ENCODE measurements around the gene DHFR2. TPM values are rescaled to one million over a fixed set of nuclear protein-coding genes. Genes with fewer than 3 reads are reported as not detected.

Gene DHFR2
- total and polyA plus RNA-seq, 2 donors (not counting 3 experiments of a cell fraction or from before 2014, with no cell fraction given): 0.65 to 2.2 TPM

DNA sequence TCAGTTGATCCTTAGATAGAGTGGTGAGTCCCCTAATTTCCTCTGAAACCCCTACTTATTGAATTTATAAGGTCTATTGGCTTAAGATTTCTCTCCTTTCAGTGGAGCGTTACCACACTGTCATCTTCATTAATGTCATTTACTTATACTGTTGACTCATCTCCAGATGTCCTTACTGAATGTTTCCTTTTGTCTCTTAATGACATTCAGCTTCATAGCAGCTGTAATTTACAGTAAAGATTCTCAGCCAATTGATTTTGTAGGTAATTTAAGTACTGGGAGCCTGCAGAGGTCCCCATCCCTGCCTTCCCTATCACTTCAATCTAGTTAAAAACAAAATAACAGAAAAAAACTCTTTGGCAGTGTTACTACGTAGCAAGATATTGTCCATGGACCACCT is 53.1 kb downstream of the DHFR2 start:
- Histone ChIP-seq H3K9me1 (replicated peaks; ENCODE audit: control insufficient read depth, extremely low read depth, insufficient read depth, low read length) (no peaks in the 10 kb centered on the region), H3K27me3 (ENCODE audit: control insufficient read depth in 2 of 2, insufficient read depth in 2 of 2, low read length in 2 of 2) (no peaks in the 10 kb centered on the region), H3K4me2 (ENCODE audit: insufficient read depth, low read length) (no peak overlapping the region), H3K4me3 (replicated peaks in 1 of 3; ENCODE audit: insufficient read depth in 1 of 3, low read depth in 1 of 3, low read length in 3 of 3) (no peak overlapping the region), H3K9ac (replicated peaks; ENCODE audit: extremely low read depth, insufficient read depth, low read length) (no peak overlapping the region), H3K4me1 (ENCODE audit: control insufficient read depth, extremely low read depth, insufficient read depth, low read length) (peaks cover 6% of the 10 kb centered on the region), H3K27ac (ENCODE audit: insufficient read depth, low read depth, low read length) (no peak overlapping the region), H3K9me3 (replicated peaks; ENCODE audit: control insufficient read depth, insufficient read depth, low read length) (no peaks in the 10 kb centered on the region), H4K20me1 (replicated peaks; ENCODE audit: control insufficient read depth, extremely low read depth, insufficient read depth, low read length) (no peaks in the 10 kb centered on the region), H2AFZ (ENCODE audit: low read depth, low read length) (no peak overlapping the region), H3K79me2 (ENCODE audit: control insufficient read depth, insufficient read depth, low read length) (no peaks in the 10 kb centered on the region), H3K36me3 (ENCODE audit: control insufficient read depth in 2 of 2, extremely low read depth in 1 of 2, insufficient read depth in 2 of 2, low read length in 2 of 2) (no peaks in the 10 kb centered on the region)
- CTCF ChIA-PET: no interaction called here
- dilution Hi-C loops (cut with MboI; ENCODE audit: extremely low pct_ligation_motif_present, low sequenced_read_pairs): no loop called here
- no peak for DNase-seq (ENCODE audit: low read depth, low spot score)
- POLR2A ChIA-PET: no interaction called here
- intact Hi-C loops (cut with micrococcal nuclease): loop anchor here (10.0 kb wide), 2 partner anchors 65 to 245 kb away; no protein-coding TSS in a partner anchor
- no peak for FAIRE-seq
- BruUV-seq (replicated peaks): no TSS peak
- no peak for TF ChIP-seq POLR2AphosphoS5 (IDR thresholded peaks at IDR 0.05; ENCODE audit: insufficient read depth, low read depth, low read length)
- no peak for TF ChIP-seq JUN (IDR thresholded peaks at IDR 0.05; ENCODE audit: borderline replicate concordance, insufficient read depth, insufficient read length, low read depth)
- no peak for TF ChIP-seq GATA2 (IDR thresholded peaks at IDR 0.05; ENCODE audit: insufficient read depth, insufficient read length, low read depth, low read length)
- no peak for TF ChIP-seq EZH2 (IDR thresholded peaks at IDR 0.05; ENCODE audit: borderline replicate concordance, low read depth, low read length, severe bottlenecking)

DNA sequence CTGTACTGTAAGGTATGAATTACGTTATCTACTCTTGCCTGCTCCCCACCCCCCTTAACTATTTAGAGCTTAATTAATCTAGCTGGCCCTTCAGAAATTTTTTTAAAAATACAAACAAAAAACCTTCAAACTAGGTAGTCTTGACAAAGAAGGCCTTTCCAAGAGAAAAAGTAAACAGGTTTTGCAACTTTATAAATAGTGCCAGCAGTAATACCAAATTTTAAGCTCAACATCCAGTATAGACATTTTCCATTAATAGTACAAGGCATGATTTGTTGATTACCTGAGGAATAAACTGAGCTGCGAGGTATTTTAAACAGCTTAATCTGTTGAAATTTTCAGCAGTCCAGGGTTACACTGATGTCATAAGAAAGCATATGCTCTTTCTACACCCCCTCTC is 54.5 kb downstream of the DHFR2 start:
- BruUV-seq (replicated peaks): no TSS peak
- H3K9ac ChIP-seq (replicated peaks; ENCODE audit: extremely low read depth, insufficient read depth, low read length): no peak overlapping the region
- H3K27me3 ChIP-seq (ENCODE audit: control insufficient read depth in 2 of 2, insufficient read depth in 2 of 2, low read length in 2 of 2): no peaks in the 10 kb centered on the region
- peaks cover 9% of the 10 kb centered on the region for H3K4me1 ChIP-seq (ENCODE audit: control insufficient read depth, extremely low read depth, insufficient read depth, low read length)
- no peaks in the 10 kb centered on the region for H3K9me1 ChIP-seq (replicated peaks; ENCODE audit: control insufficient read depth, extremely low read depth, insufficient read depth, low read length)
- no peak for FAIRE-seq
- H3K79me2 ChIP-seq (ENCODE audit: control insufficient read depth, insufficient read depth, low read length): no peaks in the 10 kb centered on the region
- CTCF ChIA-PET: interaction anchor here (0.7 to 1.4 kb wide), 4 partner anchors 9 to 61 kb away, joined by 3 to 8 read pairs (median 3); no protein-coding TSS in a partner anchor
- no peak overlapping the region for H3K27ac ChIP-seq (ENCODE audit: insufficient read depth, low read depth, low read length)
- no peaks in the 10 kb centered on the region for H4K20me1 ChIP-seq (replicated peaks; ENCODE audit: control insufficient read depth, extremely low read depth, insufficient read depth, low read length)
- no peak for TF ChIP-seq POLR2A (IDR thresholded peaks at IDR 0.05; ENCODE audit: low read depth, low read length)
- no peak for TF ChIP-seq GATA2 (IDR thresholded peaks at IDR 0.05; ENCODE audit: insufficient read depth, insufficient read length, low read depth, low read length)
- TF ChIP-seq EZH2 (IDR thresholded peaks at IDR 0.05; ENCODE audit: borderline replicate concordance, low read depth, low read length, severe bottlenecking): no peak
- TF ChIP-seq MYC (IDR thresholded peaks at IDR 0.05; ENCODE audit: low read depth, low read length): no peak
- TF ChIP-seq, protein P1, sequence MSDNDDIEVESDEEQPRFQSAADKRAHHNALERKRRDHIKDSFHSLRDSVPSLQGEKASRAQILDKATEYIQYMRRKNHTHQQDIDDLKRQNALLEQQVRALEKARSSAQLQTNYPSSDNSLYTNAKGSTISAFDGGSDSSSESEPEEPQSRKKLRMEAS (IDR thresholded peaks at IDR 0.05; ENCODE audit: insufficient read depth, insufficient read length): no peak
- TF ChIP-seq JUN (IDR thresholded peaks at IDR 0.05; ENCODE audit: borderline replicate concordance, insufficient read depth, insufficient read length, low read depth): no peak
- TF ChIP-seq, protein P2, sequence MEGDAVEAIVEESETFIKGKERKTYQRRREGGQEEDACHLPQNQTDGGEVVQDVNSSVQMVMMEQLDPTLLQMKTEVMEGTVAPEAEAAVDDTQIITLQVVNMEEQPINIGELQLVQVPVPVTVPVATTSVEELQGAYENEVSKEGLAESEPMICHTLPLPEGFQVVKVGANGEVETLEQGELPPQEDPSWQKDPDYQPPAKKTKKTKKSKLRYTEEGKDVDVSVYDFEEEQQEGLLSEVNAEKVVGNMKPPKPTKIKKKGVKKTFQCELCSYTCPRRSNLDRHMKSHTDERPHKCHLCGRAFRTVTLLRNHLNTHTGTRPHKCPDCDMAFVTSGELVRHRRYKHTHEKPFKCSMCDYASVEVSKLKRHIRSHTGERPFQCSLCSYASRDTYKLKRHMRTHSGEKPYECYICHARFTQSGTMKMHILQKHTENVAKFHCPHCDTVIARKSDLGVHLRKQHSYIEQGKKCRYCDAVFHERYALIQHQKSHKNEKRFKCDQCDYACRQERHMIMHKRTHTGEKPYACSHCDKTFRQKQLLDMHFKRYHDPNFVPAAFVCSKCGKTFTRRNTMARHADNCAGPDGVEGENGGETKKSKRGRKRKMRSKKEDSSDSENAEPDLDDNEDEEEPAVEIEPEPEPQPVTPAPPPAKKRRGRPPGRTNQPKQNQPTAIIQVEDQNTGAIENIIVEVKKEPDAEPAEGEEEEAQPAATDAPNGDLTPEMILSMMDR (IDR thresholded peaks at IDR 0.05; ENCODE audit: extremely low read depth in 1 of 2, insufficient read depth in 1 of 2, low read depth in 1 of 2, low read length in 2 of 2): no peak
- no peak for TF ChIP-seq POLR2AphosphoS5 (IDR thresholded peaks at IDR 0.05; ENCODE audit: insufficient read depth, low read depth, low read length)
- no peak overlapping the region for H2AFZ ChIP-seq (ENCODE audit: low read depth, low read length)
- H3K9me3 ChIP-seq (replicated peaks; ENCODE audit: control insufficient read depth, insufficient read depth, low read length): no peaks in the 10 kb centered on the region
- intact Hi-C loops (cut with micrococcal nuclease) (loop anchor here (10.0 kb wide), 2 partner anchors 63 to 247 kb away; no protein-coding TSS in a partner anchor), dilution Hi-C loops (cut with MboI; ENCODE audit: extremely low pct_ligation_motif_present, low sequenced_read_pairs) (no loop called here)
- POLR2A ChIA-PET: no interaction called here
- no peak overlapping the region for H3K4me3 ChIP-seq (replicated peaks in 1 of 3; ENCODE audit: insufficient read depth in 1 of 3, low read depth in 1 of 3, low read length in 3 of 3)
- no peak for DNase-seq (ENCODE audit: low read depth, low spot score)
- no peak overlapping the region for H3K4me2 ChIP-seq (ENCODE audit: insufficient read depth, low read length)
- H3K36me3 ChIP-seq (ENCODE audit: control insufficient read depth in 2 of 2, extremely low read depth in 1 of 2, insufficient read depth in 2 of 2, low read length in 2 of 2): no peaks in the 10 kb centered on the region
